Activated CD4-positive, alpha-beta T cell treated with anti-CD3 and anti-CD28 coated beads, Interleukin-2, amount 10 ng/mL, durations not matched to agents 7 days and 5 days (primary cell): ENCODE results near the gene RNF4. TPM values are rescaled to one million over a fixed set of nuclear protein-coding genes. Genes with fewer than 3 reads are reported as not detected.

Source experiments
- CTCF ChIA-PET: fragments of 350-600 bp; sonication (Branson Sonifier 250); formaldehyde crosslinking; loops from one replicate; lab custom pipeline; 2021; ENCODE audit warnings: antibody characterized with exemption; lab: Charles Lee
- POLR2A ChIA-PET: fragments of 350-600 bp; sonication (Branson Sonifier 250); formaldehyde crosslinking; loops from one replicate; lab custom pipeline; 2021; ENCODE audit warnings: antibody characterized with exemption; lab: Charles Lee
- DNase-seq: peaks from one replicate; pipeline ENCODE4 v3.0.0-alpha.2; 2020
- H3K27ac Mint-ChIP-seq: one replicate; pipeline ENCODE4 v1.8.0; 2021; ENCODE audit warnings: mild to moderate bottlenecking, moderate library complexity, mixed read lengths
- H3K27me3 Mint-ChIP-seq: one replicate; pipeline ENCODE4 v1.8.0; 2021; ENCODE audit warnings: mixed read lengths
- H3K36me3 Mint-ChIP-seq: one replicate; pipeline ENCODE4 v1.8.0; 2021; ENCODE audit warnings: low read depth, mixed read lengths
- H3K4me1 Mint-ChIP-seq: one replicate; pipeline ENCODE4 v1.8.0; 2021; ENCODE audit warnings: mixed read lengths
- H3K4me3 Mint-ChIP-seq: one replicate; pipeline ENCODE4 v1.8.0; 2021; ENCODE audit warnings: mild to moderate bottlenecking, moderate library complexity, mixed read lengths
- H3K9me3 Mint-ChIP-seq: one replicate; pipeline ENCODE4 v1.8.0; 2021; ENCODE audit warnings: mixed read lengths
- total RNA-seq, 2 experiments: library from RNA; stranded (reverse); gene quantifications; one replicate each; pipeline ENCODE4 v1.2.3, GENCODE V29; 2021

Gene RNF4
- total RNA-seq, 2 experiments from 2014 or later = 96.2 to 102 TPM

GRCh38 chr4:2451036-2451520 lies 17.8 kb upstream of the RNF4 start:
- Mint-ChIP-seq H3K4me3 (no peak overlapping the region), H3K4me1 (no peaks in the 10 kb centered on the region), H3K36me3 (no peaks in the 10 kb centered on the region), H3K9me3 (no peaks in the 10 kb centered on the region), H3K27me3 (no peaks in the 10 kb centered on the region), H3K27ac (no peak overlapping the region)
- no peak for DNase-seq
- CTCF ChIA-PET = interaction anchor here (0.9 to 1.1 kb wide), 2 partner anchors 10 to 29 kb away, joined by 3 to 5 read pairs; no protein-coding TSS in a partner anchor
- POLR2A ChIA-PET = no interaction called here

- CTCF ChIA-PET = interaction anchor here (0.7 kb wide), 1 partner anchor 58 kb away, joined by 3 read pairs; no protein-coding TSS in a partner anchor
- Mint-ChIP-seq H3K27me3 (no peaks in the 10 kb centered on the region), H3K36me3 (no peaks in the 10 kb centered on the region), H3K27ac (no peak overlapping the region), H3K9me3 (no peaks in the 10 kb centered on the region), H3K4me3 (no peak overlapping the region), H3K4me1 (no peaks in the 10 kb centered on the region)
- no peak for DNase-seq
- POLR2A ChIA-PET = no interaction called here
Measured at GRCh38 chr4:2451821-2452785, 16.8 kb upstream of the RNF4 start.

GRCh38 chr4:2457481-2458295 lies 11.2 kb upstream of the RNF4 start:
- H3K4me1 Mint-ChIP-seq = peaks cover 11% of the 10 kb centered on the region
- CTCF ChIA-PET = interaction anchor here (0.7 kb wide), 1 partner anchor 748 kb away, joined by 3 read pairs; no protein-coding TSS in a partner anchor
- H3K27me3 Mint-ChIP-seq = peaks cover 8% of the 10 kb centered on the region
- POLR2A ChIA-PET = no interaction called here
- H3K36me3 Mint-ChIP-seq = no peaks in the 10 kb centered on the region
- no peak overlapping the region for H3K4me3 Mint-ChIP-seq
- H3K9me3 Mint-ChIP-seq = no peaks in the 10 kb centered on the region
- no peak for DNase-seq
- no peak overlapping the region for H3K27ac Mint-ChIP-seq

GRCh38 chr4:2458546-2459491 lies 10.1 kb upstream of the RNF4 start:
- H3K4me1 Mint-ChIP-seq = peaks cover 16% of the 10 kb centered on the region
- DNase-seq = no peak
- peaks cover 11% of the 10 kb centered on the region for H3K27me3 Mint-ChIP-seq
- no peak overlapping the region for H3K27ac Mint-ChIP-seq
- no peaks in the 10 kb centered on the region for H3K9me3 Mint-ChIP-seq
- no peak overlapping the region for H3K4me3 Mint-ChIP-seq
- CTCF ChIA-PET = interaction anchor here (1.2 kb wide), 1 partner anchor 9 kb away, joined by 3 read pairs; no protein-coding TSS in a partner anchor
- POLR2A ChIA-PET = no interaction called here
- no peaks in the 10 kb centered on the region for H3K36me3 Mint-ChIP-seq

- H3K4me1 Mint-ChIP-seq = peaks cover 16% of the 10 kb centered on the region
- H3K36me3 Mint-ChIP-seq = no peaks in the 10 kb centered on the region
- no peak overlapping the region for H3K4me3 Mint-ChIP-seq
- no peaks in the 10 kb centered on the region for H3K9me3 Mint-ChIP-seq
- H3K27ac Mint-ChIP-seq = no peak overlapping the region
- no peak for DNase-seq
- ChIA-PET POLR2A (no interaction called here), CTCF (no interaction called here)
- H3K27me3 Mint-ChIP-seq = peaks cover 11% of the 10 kb centered on the region
Measured at GRCh38 chr4:2459589-2460349, 9.1 kb upstream of the RNF4 start.

- H3K27me3 Mint-ChIP-seq = peaks cover 11% of the 10 kb centered on the region
- no peak overlapping the region for H3K27ac Mint-ChIP-seq
- CTCF ChIA-PET = interaction anchor here (1.0 to 2.4 kb wide), 5 partner anchors 11 to 48 kb away, joined by 3 to 9 read pairs (median 5); no protein-coding TSS in a partner anchor
- peak overlapping the region; percentile 65 for H3K4me3 Mint-ChIP-seq
- H3K36me3 Mint-ChIP-seq = no peaks in the 10 kb centered on the region
- POLR2A ChIA-PET = no interaction called here
- H3K9me3 Mint-ChIP-seq = no peaks in the 10 kb centered on the region
- DNase-seq = no peak
- H3K4me1 Mint-ChIP-seq = peaks cover 16% of the 10 kb centered on the region
Measured at GRCh38 chr4:2461246-2461960, 7.5 kb upstream of the RNF4 start.

- peak; percentile 61 for DNase-seq
- POLR2A ChIA-PET = no interaction called here
- H3K4me1 Mint-ChIP-seq = peaks cover 21% of the 10 kb centered on the region
- no peak overlapping the region for H3K27ac Mint-ChIP-seq
- CTCF ChIA-PET = interaction anchor here (0.6 to 2.4 kb wide), 8 partner anchors 13 to 242 kb away, joined by 3 to 9 read pairs (median 3); no protein-coding TSS in a partner anchor
- no peaks in the 10 kb centered on the region for H3K9me3 Mint-ChIP-seq
- peak overlapping the region; percentile 65 for H3K4me3 Mint-ChIP-seq
- H3K36me3 Mint-ChIP-seq = peaks cover 1% of the 10 kb centered on the region
- peaks cover 11% of the 10 kb centered on the region for H3K27me3 Mint-ChIP-seq
Measured at GRCh38 chr4:2462218-2462991, 6.5 kb upstream of the RNF4 start.

- Mint-ChIP-seq H3K4me3 (peak overlapping the region; percentile 59), H3K9me3 (no peaks in the 10 kb centered on the region), H3K27me3 (peaks cover 11% of the 10 kb centered on the region), H3K36me3 (peaks cover 1% of the 10 kb centered on the region), H3K4me1 (peaks cover 22% of the 10 kb centered on the region), H3K27ac (peak overlapping the region; percentile 58)
- POLR2A ChIA-PET = no interaction called here
- CTCF ChIA-PET = interaction anchor here (1.0 to 2.4 kb wide), 6 partner anchors 14 to 243 kb away, joined by 3 to 9 read pairs (median 4); no protein-coding TSS in a partner anchor
- DNase-seq = no peak
Measured at GRCh38 chr4:2462992-2463762, 5.7 kb upstream of the RNF4 start.

GRCh38 chr4:2465032-2465431 lies 3.9 kb upstream of the RNF4 start:
- no peak for DNase-seq
- ChIA-PET CTCF (interaction anchor here (0.8 to 2.9 kb wide), 3 partner anchors 23 to 47 kb away, joined by 3 to 11 read pairs (median 4); no protein-coding TSS in a partner anchor), POLR2A (no interaction called here)
- Mint-ChIP-seq H3K9me3 (no peaks in the 10 kb centered on the region), H3K4me1 (peaks cover 26% of the 10 kb centered on the region), H3K4me3 (no peak overlapping the region), H3K27me3 (peaks cover 9% of the 10 kb centered on the region), H3K27ac (no peak overlapping the region), H3K36me3 (peaks cover 7% of the 10 kb centered on the region)
